HG03565 (cell line): ENCODE results near the gene TRIM69.
"Not testable (repeated sequence)": the region's sequence is repeated elsewhere in the genome, so short reads cannot be mapped to it uniquely, and the experiment has no call there.

Experiments used
- ATAC-seq: cut with Tn5 transposase; IDR thresholded peaks from one replicate; pipeline ENCODE4 v1.9.1; 2021; ENCODE audit warnings: mild to moderate bottlenecking, moderate library complexity; ENCODE audit not compliant: unreplicated experiment

The TRIM69 gene

DNA sequence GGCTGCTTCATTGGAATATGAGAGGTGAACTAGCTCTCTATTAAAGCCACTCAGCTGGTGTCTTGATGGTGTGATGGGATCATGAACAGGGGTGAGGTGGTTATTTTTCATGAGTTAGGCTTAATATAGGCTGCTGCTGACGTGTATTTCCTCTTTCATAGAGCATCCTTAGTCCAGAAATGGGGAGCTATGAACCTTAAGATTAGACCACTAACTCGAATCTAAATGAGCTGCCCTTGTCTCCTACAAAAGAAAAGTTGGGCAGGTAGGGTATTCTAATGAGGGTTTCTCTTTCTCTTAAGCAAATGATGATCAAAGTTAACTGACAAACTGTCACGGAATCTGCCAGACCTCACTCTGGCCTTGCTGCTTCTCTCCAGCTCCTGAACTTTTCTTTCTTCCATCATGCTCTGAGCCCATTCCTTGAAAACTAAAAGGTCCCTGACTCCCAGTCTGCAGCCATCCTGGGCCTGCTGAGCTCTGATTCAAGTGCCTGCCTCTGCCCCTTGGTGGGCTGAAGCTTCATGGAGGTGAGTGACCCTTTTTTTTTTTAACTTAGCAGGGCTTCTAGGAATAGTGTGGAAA, at the start of gene TRIM69:
TSS of gene TRIM69 (plus strand) at position 348 of the 585 bp plus-strand sequence. CDS start at position 525, 177 bp downstream.
- ATAC-seq, result no peak

DNA sequence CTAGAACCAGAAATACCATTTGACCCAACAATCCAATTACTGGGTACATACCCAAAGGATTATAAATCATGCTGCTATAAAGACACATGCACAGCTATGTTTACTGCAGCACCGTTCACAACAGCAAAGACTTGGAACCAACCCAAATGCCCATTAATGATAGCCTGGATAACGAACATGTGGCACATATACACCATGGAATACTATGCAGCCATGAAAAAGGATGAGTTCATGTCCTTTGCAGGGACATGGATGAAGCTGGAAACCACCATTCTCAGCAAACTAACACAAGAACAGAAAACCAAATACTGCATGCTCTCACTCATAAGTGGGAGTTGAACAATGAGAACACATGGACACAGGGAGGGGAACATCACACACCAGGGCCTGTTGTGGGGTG, 47.0 kb upstream of the TRIM69 start:
- not testable (repeated sequence) for ATAC-seq

- ATAC-seq, result not testable (repeated sequence)
These were observed 46.1 kb upstream of the TRIM69 start for GRCh38 chr15:44690245-44690644.

DNA sequence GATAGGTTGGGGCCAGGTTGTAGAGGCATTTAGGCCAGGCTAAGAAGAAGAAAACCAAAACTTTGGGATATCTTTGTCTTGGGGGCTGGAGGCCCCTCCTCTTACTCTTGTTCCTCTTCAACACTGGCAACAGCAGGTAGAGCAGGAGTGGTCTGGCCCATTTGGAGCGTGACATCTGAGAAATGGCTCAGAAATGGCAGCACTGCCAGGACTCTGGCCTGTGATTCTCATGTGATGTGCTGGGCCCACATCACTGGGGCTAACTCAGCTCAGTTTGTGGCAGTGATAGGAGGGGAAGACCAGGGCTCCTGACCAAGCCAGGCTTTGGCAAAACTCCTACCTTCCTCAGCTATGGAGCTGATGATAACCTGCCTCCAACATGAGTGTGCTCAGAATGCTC, 43.7 kb upstream of the TRIM69 start:
- ATAC-seq, result no peak

- no peak for ATAC-seq
These were observed 41.9 kb upstream of the TRIM69 start for GRCh38 chr15:44694416-44694815.

DNA sequence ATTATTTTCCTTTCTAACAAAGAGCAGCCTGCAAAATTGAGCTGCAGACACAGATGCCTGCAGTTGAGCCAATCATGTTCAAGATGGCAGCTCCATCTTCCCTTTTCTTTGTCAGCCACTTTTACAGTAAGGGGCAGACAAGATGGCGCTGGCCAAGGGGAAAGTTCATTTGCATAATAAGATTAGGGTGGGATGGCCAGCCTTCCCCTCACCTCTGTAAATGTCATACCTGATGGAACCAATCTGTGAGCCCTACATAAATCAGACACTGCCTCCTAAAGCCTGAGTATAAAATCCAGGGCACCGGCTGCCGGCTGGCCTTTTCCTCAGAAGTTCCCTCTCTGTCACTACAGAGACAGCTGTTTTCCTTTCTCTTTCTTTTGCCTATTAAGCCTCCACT, 41.0 kb upstream of the TRIM69 start:
- ATAC-seq, result no peak

DNA sequence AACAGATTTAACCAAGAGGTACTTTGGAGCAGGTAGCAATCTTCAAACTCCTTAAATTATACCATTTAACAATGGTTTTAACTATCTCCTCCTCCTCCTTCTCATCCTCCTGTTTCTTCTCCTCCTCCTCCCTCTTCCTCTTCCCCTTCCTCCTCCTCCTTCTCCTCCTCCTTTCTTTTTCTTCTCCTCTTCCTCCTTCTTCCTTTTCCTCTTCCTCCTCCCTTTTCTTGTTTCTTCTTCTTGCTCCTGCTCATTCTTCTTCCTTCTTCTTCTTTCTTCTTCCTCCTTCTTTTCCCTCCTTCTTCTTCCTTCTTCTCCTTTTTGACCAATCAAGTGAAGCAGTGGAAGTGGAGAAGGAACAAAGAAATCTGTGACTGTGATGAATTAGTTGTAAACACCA, 39.3 kb upstream of the TRIM69 start:
- ATAC-seq, result no peak

DNA sequence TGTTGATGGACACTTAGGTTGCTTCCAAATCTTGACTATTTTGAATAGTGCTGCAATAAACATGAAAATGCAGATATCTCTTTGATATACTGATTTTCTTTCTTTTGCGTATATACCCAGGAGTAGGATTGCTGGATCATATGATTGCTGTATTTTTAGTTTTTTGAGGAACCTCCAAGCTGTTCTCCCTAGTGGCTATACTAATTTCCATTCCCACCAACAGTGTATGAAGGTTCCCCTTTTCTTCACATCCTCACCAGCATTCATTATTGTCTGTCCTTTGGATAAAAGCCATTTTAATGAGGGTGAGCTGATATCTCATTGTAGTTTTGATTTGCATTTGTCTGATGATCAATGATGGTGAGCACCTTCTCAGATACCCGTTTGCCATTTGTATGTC, 37.7 kb upstream of the TRIM69 start:
- no peak for ATAC-seq

- ATAC-seq, result not testable (repeated sequence)
These were observed 35.7 kb upstream of the TRIM69 start for GRCh38 chr15:44700676-44701075.

DNA sequence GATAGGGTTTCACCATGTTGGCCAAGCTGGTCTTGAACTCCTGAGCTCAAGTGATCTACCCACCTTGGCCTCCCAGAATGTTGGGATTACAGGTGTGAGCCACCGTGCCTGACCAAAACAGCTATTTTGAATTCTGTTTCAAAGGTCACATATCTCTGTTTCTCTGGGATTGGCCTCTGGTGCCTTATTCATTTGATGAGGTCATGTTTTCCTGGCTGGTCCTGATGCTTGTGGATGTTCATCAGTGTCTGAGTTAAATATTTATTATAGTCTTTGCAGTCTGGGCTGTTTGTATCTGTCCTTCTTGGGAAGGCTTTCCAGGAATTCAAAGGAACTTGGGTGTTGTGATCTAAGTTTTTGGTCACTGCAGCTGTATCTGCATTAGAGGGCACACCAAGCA, 30.3 kb upstream of the TRIM69 start:
- ATAC-seq, result no peak

- ATAC-seq, result no peak
These were observed 29.9 kb upstream of the TRIM69 start for GRCh38 chr15:44706401-44706800.

DNA sequence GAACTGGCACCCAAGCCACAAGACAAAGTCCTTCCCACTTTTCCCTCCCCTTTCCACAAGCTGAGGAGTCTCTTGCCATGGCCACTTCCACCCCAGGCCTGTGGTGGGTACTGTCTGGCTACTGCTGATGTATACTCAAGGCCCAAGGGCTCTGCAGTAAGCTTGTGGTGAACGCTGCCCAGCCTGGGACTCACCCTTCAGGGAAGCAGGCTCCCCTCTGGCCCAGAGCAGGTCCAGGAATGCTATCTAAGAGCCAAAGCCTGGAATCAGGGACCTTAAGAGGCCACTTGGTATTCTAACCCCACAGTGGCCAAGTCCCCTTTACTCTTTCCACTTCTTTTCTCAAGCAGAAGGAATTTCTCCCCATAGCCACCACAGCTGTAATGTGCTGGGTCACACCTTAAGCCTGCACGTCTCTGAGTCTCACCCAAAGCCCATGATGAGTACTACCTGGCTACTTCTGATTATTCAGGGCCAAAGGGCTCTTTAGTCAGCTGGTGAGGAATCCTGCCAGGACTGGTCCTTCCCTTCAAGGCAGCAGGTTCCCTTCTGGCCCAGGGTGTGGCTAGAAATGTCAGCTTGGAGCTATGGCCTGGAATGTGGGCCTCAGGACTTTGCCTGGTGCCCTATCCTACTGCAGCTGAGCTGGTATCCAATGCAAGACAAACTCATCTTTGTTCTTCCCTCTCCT, 29.2 kb upstream of the TRIM69 start:
- no peak for ATAC-seq

GRCh38 chr15:44710236-44711095, 25.9 kb upstream of the TRIM69 start:
- no peak for ATAC-seq

GRCh38 chr15:44711096-44711742, 25.1 kb upstream of the TRIM69 start, which contains the start of the genes B2M and PATL2:
TSS of gene B2M (plus strand) at chr15:44711517. CDS start at chr15:44711547, 30 bp downstream.
TSS of gene PATL2 (minus strand) at chr15:44711323. CDS start at chr15:44676490, 34,833 bp downstream.
- ATAC-seq, result peak; percentile 83

DNA sequence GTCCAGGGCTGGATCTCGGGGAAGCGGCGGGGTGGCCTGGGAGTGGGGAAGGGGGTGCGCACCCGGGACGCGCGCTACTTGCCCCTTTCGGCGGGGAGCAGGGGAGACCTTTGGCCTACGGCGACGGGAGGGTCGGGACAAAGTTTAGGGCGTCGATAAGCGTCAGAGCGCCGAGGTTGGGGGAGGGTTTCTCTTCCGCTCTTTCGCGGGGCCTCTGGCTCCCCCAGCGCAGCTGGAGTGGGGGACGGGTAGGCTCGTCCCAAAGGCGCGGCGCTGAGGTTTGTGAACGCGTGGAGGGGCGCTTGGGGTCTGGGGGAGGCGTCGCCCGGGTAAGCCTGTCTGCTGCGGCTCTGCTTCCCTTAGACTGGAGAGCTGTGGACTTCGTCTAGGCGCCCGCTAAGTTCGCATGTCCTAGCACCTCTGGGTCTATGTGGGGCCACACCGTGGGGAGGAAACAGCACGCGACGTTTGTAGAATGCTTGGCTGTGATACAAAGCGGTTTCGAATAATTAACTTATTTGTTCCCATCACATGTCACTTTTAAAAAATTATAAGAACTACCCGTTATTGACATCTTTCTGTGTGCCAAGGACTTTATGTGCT, 24.5 kb upstream of the TRIM69 start:
- ATAC-seq, result no peak

- no peak for ATAC-seq
These were observed 23.9 kb upstream of the TRIM69 start for GRCh38 chr15:44712346-44713005.

- ATAC-seq, result no peak
These were observed 23.0 kb upstream of the TRIM69 start for GRCh38 chr15:44713006-44713966.

GRCh38 chr15:44715142-44715796, 21.1 kb upstream of the TRIM69 start:
- ATAC-seq, result no peak
